ENCODE results near the gene NRP2. TPM values are rescaled to one million over a fixed set of nuclear protein-coding genes. Genes with fewer than 3 reads are reported as not detected.

NRP2 gene
- total RNA-seq, 4 donors from 2014 or later: 1.6 to 4.1 (median 2.2) TPM

GRCh38 chr2:205730701-205731582 lies 48.6 kb downstream of the NRP2 start:
- Histone ChIP-seq H3K27me3 (no peaks in the 10 kb centered on the region), H3K4me1 (no peaks in the 10 kb centered on the region), H3K9me3 (no peaks in the 10 kb centered on the region), H3K36me3 (no peaks in the 10 kb centered on the region), H3K4me3 (no peak overlapping the region), H3K27ac (no peak overlapping the region)
- DNase-seq (no peak), ATAC-seq (no peak)
- intact Hi-C loops (cut with DNase I; ENCODE audit: low total_unique reads): no loop called here
- in situ Hi-C loops (cut with MboI; ENCODE audit: low sequenced_read_pairs in 4 of 4): no loop called here
- TF ChIP-seq POLR2A (IDR thresholded peaks at IDR 0.05): no peak
- no peak for TF ChIP-seq CTCF (IDR thresholded peaks at IDR 0.05 in 4 of 5, conservative IDR thresholded peaks at IDR 0.05 in 1 of 5)

GRCh38 chr2:205731583-205731981 lies 49.3 kb downstream of the NRP2 start:
- H3K27me3 ChIP-seq: no peaks in the 10 kb centered on the region
- TF ChIP-seq CTCF (IDR thresholded peaks at IDR 0.05 in 4 of 5, conservative IDR thresholded peaks at IDR 0.05 in 1 of 5): no peak
- TF ChIP-seq POLR2A (IDR thresholded peaks at IDR 0.05): no peak
- H3K27ac ChIP-seq: no peak overlapping the region
- intact Hi-C loops (cut with DNase I; ENCODE audit: low total_unique reads) (no loop called here), in situ Hi-C loops (cut with MboI; ENCODE audit: low sequenced_read_pairs in 4 of 4) (no loop called here)
- H3K36me3 ChIP-seq: no peaks in the 10 kb centered on the region
- no peak for ATAC-seq
- no peaks in the 10 kb centered on the region for H3K9me3 ChIP-seq
- no peak for DNase-seq
- H3K4me1 ChIP-seq: no peaks in the 10 kb centered on the region
- H3K4me3 ChIP-seq: no peak overlapping the region

- H3K9me3 ChIP-seq: no peaks in the 10 kb centered on the region
- H3K27ac ChIP-seq: no peak overlapping the region
- no peaks in the 10 kb centered on the region for H3K27me3 ChIP-seq
- no peaks in the 10 kb centered on the region for H3K36me3 ChIP-seq
- in situ Hi-C loops (cut with MboI; ENCODE audit: low sequenced_read_pairs in 4 of 4) (no loop called here), intact Hi-C loops (cut with DNase I; ENCODE audit: low total_unique reads) (no loop called here)
- no peak for DNase-seq
- no peak overlapping the region for H3K4me3 ChIP-seq
- no peak for ATAC-seq
- H3K4me1 ChIP-seq: no peaks in the 10 kb centered on the region
- TF ChIP-seq POLR2A (IDR thresholded peaks at IDR 0.05) (no peak), CTCF (IDR thresholded peaks at IDR 0.05 in 4 of 5, conservative IDR thresholded peaks at IDR 0.05 in 1 of 5) (no peak)
Measured at GRCh38 chr2:205732314-205732713, 50.0 kb downstream of the NRP2 start.

GRCh38 chr2:205733082-205733481 lies 50.8 kb downstream of the NRP2 start:
- no peaks in the 10 kb centered on the region for H3K27me3 ChIP-seq
- no peaks in the 10 kb centered on the region for H3K4me1 ChIP-seq
- DNase-seq (no peak), ATAC-seq (no peak)
- intact Hi-C loops (cut with DNase I; ENCODE audit: low total_unique reads): no loop called here
- H3K4me3 ChIP-seq: no peak overlapping the region
- no peaks in the 10 kb centered on the region for H3K9me3 ChIP-seq
- H3K27ac ChIP-seq: no peak overlapping the region
- H3K36me3 ChIP-seq: no peaks in the 10 kb centered on the region
- no peak for TF ChIP-seq POLR2A (IDR thresholded peaks at IDR 0.05)
- TF ChIP-seq CTCF (IDR thresholded peaks at IDR 0.05 in 4 of 5, conservative IDR thresholded peaks at IDR 0.05 in 1 of 5): no peak
- in situ Hi-C loops (cut with MboI; ENCODE audit: low sequenced_read_pairs in 4 of 4): no loop called here

Measured in gastrocnemius medialis (tissue), 4 donors.